ENCODE measurements around the gene RPL37. TPM values are rescaled to one million over a fixed set of nuclear protein-coding genes. Genes with fewer than 3 reads are reported as not detected.
"Not testable (repeated sequence)": the region's sequence is repeated elsewhere in the genome, so short reads cannot be mapped to it uniquely, and the experiment has no call there.

RPL37 gene
- total RNA-seq, 6 experiments from 2014 or later = 854 to 1,142 (median 1,034) TPM

GRCh38 chr5:40790947-40791593 is 44.0 kb downstream of the RPL37 start:
- Mint-ChIP-seq H3K27me3 (ENCODE audit: insufficient read depth) (no peaks in the 10 kb centered on the region), H3K4me1 (ENCODE audit: low read depth) (peaks cover 55% of the 10 kb centered on the region), H3K27ac (peak overlapping the region; percentile 44; the same call in 1 of the 2 replicates), H3K9me3 (peaks cover 9% of the 10 kb centered on the region), H3K36me3 (ENCODE audit: low read depth) (peaks cover 47% of the 10 kb centered on the region), H3K4me3 (peak overlapping the region; percentile 32)
- DNase-seq = no peak
- TF ChIP-seq CTCF (IDR thresholded peaks at IDR 0.05) = no peak

GRCh38 chr5:40788941-40789340 is 46.1 kb downstream of the RPL37 start:
- peaks cover 49% of the 10 kb centered on the region for H3K4me1 Mint-ChIP-seq (ENCODE audit: low read depth)
- DNase-seq; H3K27ac Mint-ChIP-seq; H3K9me3 Mint-ChIP-seq; H3K27me3 Mint-ChIP-seq (ENCODE audit: insufficient read depth); H3K4me3 Mint-ChIP-seq: not testable (repeated sequence)
- peaks cover 31% of the 10 kb centered on the region for H3K36me3 Mint-ChIP-seq (ENCODE audit: low read depth)

- H3K36me3 Mint-ChIP-seq (ENCODE audit: low read depth) = peaks cover 30% of the 10 kb centered on the region
- H3K27ac Mint-ChIP-seq = no peak overlapping the region
- H3K4me3 Mint-ChIP-seq = no peak overlapping the region
- H3K9me3 Mint-ChIP-seq = peaks cover 9% of the 10 kb centered on the region
- no peak for TF ChIP-seq CTCF (IDR thresholded peaks at IDR 0.05)
- DNase-seq = no peak
- peaks cover 40% of the 10 kb centered on the region for H3K4me1 Mint-ChIP-seq (ENCODE audit: low read depth)
- no peaks in the 10 kb centered on the region; the same call in 1 of the 2 replicates for H3K27me3 Mint-ChIP-seq (ENCODE audit: insufficient read depth)
These were observed 47.0 kb downstream of the RPL37 start for GRCh38 chr5:40787986-40788385.

- not testable (repeated sequence) for H3K9me3 Mint-ChIP-seq; H3K4me3 Mint-ChIP-seq; DNase-seq; H3K27me3 Mint-ChIP-seq (ENCODE audit: insufficient read depth); H3K27ac Mint-ChIP-seq
- Mint-ChIP-seq H3K36me3 (ENCODE audit: low read depth) (peaks cover 30% of the 10 kb centered on the region), H3K4me1 (ENCODE audit: low read depth) (peaks cover 44% of the 10 kb centered on the region)
These were observed 48.4 kb downstream of the RPL37 start for GRCh38 chr5:40786664-40787063.

GRCh38 chr5:40784916-40785315 is 50.1 kb downstream of the RPL37 start:
- Mint-ChIP-seq H3K9me3 (peaks cover 9% of the 10 kb centered on the region), H3K4me1 (ENCODE audit: low read depth) (peaks cover 46% of the 10 kb centered on the region), H3K27me3 (ENCODE audit: insufficient read depth) (no peaks in the 10 kb centered on the region; the same call in 1 of the 2 replicates), H3K27ac (no peak overlapping the region), H3K4me3 (no peak overlapping the region), H3K36me3 (ENCODE audit: low read depth) (peaks cover 30% of the 10 kb centered on the region)
- DNase-seq = no peak
- TF ChIP-seq CTCF (IDR thresholded peaks at IDR 0.05) = no peak

- Mint-ChIP-seq H3K4me1 (ENCODE audit: low read depth) (peaks cover 40% of the 10 kb centered on the region), H3K27ac (peak overlapping the region; percentile 12; the same call in 1 of the 2 replicates), H3K4me3 (no peak overlapping the region), H3K9me3 (peaks cover 9% of the 10 kb centered on the region), H3K36me3 (ENCODE audit: low read depth) (peaks cover 26% of the 10 kb centered on the region), H3K27me3 (ENCODE audit: insufficient read depth) (no peaks in the 10 kb centered on the region; the same call in 1 of the 2 replicates)
- DNase-seq = no peak
- no peak for TF ChIP-seq CTCF (IDR thresholded peaks at IDR 0.05)
These were observed 50.9 kb downstream of the RPL37 start for GRCh38 chr5:40784027-40784653.

Data from HFFc6 (cell line).